HL-60/S4 treated with retinoic acid at 250 ng/mL for 4 days and 3 days (cell line): Measurements from ENCODE around the gene MYO5C.
"Not testable (repeated sequence)": the region's sequence is repeated elsewhere in the genome, so short reads cannot be mapped to it uniquely, and the experiment has no call there.

Source experiments
- in situ Hi-C: fragments of 300-500 bp; cut with MboI; formaldehyde crosslinking; loops from 2 replicates; pipeline ENCODE4 v1.7.0; 2022; ENCODE audit warnings: low sequenced_read_pairs

MYO5C gene

DNA sequence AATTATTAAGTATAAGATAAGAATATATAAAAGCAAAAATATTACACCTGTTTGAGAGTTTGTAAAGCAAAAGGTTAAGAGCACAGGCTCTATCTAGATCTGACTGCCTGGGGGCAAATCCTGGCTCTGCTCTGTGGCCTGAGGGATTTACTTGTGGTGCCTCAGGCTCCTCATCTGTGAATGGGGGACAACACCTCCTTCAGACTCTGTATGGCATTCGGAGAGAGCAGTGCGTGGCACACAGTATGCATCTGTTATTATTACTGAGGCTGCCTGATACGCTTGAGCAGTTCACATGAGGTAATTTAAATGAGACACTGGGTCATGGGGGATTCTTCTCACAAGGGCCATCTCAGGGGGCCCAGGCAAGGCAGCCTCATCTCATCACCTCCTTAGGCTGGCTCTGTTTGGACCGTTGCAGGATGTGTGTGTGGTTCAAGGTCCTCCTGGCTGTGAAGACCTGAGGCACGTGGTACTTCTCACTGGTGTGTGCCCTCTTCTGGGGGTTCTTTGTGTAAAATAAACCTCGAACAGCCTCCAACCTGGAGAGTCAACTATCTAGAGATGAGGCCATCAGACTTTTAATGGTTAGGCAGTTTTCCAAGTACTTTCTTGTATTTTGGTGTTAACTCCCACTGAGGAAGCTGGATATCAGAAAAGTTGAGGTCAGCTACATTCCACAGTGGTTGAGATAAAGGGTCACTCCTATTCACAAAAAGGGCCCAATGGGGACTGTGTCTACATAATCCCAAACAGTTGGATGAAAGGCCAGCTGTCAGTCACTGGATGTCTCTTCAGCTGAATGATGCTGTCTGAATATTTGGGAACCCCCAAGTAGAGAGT is 113.4 kb downstream of the MYO5C start:
- in situ Hi-C loops, result no loop called here

DNA sequence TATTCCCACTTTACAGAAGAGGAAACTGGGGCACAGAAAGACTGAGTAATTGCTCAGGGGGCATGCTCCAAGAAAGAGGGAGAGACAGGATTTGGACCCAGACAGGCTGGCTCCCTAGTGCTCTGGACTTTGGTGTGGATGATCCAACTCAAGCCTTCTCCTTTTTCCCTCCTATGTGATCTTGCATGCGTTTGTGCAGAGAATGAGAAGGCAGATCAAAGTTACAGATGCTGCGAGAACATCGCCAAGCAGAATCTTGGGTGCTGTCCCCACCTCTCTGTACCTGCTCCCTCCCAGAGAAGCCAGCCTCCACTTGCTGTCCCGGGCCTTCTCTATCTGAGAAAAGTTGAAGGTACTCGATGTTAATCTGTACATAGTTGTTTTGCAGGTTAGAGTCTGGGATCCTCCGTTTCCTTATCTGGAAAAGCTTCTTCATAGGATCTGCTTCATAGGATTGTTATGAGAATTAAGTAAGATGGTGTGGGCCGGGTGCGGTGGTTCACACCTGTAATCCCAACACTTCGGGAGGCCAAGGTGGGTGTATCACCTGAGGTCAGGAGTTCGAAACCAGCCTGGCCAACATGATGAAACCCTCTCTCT is 114.7 kb downstream of the MYO5C start:
- in situ Hi-C loops, result no loop called here

DNA sequence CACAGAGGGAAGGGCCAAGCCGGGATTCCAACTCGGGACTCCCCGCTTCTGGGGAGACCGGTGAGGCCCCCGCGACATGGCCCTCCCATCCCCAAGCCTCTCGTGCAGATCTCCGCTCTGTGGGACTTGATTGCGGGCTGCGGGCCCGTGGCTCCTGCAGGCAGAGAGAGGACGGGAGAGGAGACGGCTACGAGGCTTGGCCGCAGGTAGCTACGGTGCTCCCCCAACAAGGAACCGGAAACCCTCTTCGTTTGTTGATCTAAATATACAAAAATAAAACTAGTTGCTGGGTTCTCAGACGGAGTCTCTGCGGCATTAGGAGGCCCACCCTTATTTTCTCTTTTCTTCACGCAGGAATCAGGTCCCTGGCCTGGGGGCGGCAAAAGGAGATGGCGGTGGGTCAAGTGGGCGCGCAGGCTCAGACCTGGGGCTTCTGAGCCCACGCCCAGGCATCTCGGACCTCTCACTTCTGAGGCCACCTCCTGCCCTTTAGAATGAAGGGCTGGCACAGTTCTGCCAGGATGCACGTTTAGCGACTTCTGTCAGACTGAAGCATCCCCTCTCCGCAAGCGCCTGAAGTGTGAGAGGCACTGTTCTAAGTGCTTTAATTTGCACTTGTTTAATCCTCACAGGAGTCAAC is 115.3 kb downstream of the MYO5C start:
- in situ Hi-C loops, result no loop called here

DNA sequence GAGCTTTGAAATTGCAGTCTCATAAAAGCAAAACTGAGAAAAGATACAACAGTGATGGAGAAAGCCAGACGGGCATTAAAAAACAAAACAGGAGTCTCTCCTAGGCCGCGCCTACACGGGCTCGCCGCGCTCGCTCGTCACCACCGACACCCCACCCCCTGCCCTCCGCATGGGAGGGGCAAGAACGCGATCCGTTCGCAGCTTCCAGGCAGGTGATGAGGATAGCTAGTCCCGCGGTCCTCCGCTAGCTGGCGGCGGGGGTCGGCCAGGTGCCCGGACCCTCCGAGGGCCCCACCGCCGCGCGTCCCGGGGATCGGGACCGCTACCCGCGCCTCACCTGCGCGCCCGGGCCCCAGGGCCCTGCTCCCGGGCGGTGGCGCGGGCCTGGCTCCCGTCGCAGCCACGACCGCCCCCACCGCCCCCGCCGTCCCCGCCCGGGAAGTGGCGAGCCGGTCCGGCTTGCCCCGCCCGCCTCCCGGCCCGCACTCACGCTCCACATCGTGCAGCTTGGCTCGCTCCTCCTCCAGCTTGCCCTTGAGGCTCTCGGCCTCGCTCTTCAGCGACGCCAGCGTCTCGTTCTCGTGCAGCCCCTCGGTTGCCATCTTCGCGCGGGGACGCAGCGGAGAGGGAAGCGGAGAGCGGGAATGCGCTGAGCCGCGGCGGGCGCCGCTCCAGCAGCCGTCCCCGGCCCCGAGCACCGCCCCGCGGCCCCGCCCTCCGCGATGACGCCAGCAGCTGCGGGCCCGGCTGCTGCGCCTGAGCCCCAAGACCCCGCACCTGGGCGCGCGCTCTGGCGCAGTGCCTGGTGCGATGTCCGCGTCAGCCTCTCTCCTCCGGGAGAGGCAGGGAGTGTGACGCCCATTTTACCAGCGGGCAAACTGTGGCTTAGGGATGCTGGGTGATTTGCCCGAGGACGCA is 116.1 kb downstream of the MYO5C start:
- in situ Hi-C loops, result no loop called here

DNA sequence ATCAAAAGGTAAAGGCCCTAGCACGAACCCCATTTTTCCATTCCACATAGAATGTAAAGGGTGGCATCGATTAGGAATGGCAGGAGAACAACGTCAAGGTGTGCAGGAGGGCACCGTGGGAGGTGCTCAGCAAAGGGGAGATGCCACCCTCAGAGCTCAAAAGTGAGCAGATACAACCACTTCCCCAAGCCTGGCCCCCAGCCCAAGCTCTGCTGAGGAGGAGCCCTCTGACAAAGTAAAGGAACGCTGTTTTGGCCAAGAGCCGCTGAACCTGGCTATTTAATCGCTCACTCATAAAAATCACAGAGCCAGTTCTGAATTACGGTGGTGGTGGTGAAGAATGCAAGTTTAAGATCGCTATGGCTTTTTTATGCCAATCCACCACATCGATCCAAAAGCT is 116.8 kb downstream of the MYO5C start:
- in situ Hi-C loops, result no loop called here

DNA sequence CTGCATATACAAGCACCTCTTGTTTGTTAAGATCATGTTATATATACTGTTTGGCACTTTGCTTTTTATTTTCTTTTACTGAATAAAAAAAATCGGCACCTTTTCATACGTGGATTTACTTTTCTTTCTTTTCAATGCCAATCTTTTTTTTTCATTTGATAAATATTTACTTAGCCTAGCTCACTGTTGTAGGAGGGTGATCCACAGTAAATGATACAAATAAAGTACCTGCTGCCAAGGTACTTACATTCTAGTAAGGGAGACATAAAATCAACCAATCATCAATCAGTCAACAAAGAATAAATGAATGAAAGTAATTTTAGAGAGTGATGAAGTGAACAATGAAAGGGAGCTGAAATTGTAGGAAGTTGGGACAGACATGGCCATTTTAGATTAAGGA is 122.7 kb downstream of the MYO5C start:
- in situ Hi-C loops, result no loop called here

DNA sequence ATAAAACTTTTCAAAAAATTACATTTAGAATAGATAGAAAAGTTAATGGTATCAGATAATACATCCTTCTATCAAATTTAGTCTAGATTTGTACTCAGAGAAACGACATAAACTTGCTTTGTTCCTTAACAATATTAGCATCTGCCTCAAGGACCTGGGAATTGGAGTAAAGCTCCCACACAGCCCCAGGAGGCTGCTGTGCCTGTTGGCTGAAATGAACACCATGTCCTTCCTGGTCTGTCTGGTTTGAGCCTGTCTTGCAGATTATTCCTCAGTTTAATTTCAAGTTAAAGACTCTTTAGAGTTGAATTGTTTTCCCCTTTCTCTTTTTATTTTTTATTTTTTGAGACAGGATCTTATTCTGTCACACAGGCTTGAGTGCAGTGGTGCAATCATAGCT is 123.8 kb downstream of the MYO5C start:
- in situ Hi-C loops, result no loop called here

DNA sequence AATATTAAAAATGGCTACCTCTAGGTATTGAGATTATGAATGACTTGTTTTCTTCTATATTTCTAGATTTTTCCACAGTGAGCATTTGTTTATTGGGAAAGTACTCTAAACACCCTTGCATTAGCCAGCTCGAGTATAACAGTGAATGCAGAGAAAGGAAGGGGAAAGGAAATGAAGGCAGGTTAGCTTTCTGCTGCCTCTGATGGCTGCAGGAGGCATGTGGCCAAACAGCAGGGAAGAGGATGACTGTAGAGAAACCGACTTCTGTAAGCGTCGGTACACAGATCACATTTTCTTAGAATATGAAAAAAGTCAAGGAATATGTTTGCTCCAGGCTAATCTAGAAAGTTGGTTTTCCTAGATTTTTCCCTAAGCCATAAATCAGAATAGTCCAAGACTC is 124.2 kb downstream of the MYO5C start:
- in situ Hi-C loops, result no loop called here

DNA sequence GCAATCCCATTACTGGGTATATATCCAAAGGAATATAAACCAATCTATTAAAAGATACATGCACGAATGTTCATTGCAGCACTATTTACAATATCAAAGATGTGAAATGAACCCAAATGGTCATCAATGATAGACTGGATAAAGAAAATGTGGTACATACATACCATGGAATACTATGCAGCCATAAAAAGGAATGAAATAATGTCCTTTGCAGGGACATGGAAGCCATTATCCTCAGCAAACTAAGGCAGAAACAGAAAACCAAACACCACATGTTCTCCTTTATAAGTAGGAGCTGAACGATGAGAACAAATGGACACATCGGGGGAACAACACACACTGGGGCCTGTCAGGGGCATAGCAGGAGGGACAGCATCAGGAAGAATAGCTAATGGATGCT is 125.4 kb downstream of the MYO5C start:
- in situ Hi-C loops, result not testable (repeated sequence)

DNA sequence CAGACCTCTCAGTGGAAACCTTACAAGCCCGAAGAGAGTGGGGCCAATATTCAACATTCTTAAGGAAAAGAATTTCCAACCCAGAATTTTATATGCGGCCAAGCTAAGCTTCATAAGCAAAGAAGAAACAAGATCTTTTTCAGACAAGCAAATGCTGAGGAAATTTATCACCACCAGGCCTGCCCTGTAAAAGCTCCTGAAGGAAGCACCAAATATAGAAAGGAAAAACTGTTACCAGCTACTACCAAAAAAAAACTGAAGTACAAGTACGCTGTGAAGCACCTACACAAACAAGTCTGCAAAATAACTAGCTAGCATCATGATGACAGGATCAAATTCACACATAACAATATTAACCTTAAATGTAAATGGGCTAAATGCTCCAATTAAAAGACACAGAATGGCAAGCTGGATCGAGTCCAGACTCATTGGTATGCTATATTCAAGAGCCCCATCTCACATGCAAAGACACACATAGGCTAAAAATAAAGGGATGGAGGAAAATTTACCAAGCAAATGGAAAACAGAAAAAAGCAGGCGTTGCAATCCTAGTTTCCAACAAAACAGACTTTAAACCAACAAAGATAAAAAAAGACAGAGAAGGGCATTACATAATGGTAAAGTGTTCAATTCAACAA is 130.0 kb downstream of the MYO5C start:
- in situ Hi-C loops, result not testable (repeated sequence)

DNA sequence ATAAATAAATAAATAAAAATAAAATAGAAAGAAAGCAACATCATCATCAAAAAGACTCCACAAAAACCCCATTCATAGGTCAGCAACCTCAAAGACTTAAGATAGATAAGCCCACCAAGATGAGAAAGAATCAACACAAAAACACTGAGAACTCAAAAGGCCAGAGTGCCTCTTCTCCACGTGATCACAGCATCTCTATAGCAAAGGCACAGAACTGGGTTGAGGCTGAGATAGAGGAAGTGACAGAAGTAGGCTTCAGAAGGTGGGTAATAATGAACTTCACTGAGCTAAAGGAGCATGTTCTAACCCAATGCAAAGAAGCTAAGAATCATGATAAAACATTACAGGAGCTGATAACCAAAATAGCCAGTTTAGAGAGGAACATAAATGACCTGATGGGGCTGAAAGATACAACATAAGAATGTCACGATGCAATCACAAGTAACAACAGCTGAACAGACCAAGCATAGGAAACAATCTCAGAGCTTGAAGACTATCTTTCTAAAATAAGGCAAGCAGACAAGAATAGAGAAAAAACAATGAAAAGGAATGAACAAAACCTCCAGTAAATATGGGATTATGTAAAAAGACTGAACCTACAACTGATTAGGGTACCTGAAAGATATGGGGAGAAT is 130.9 kb downstream of the MYO5C start:
- in situ Hi-C loops, result no loop called here

DNA sequence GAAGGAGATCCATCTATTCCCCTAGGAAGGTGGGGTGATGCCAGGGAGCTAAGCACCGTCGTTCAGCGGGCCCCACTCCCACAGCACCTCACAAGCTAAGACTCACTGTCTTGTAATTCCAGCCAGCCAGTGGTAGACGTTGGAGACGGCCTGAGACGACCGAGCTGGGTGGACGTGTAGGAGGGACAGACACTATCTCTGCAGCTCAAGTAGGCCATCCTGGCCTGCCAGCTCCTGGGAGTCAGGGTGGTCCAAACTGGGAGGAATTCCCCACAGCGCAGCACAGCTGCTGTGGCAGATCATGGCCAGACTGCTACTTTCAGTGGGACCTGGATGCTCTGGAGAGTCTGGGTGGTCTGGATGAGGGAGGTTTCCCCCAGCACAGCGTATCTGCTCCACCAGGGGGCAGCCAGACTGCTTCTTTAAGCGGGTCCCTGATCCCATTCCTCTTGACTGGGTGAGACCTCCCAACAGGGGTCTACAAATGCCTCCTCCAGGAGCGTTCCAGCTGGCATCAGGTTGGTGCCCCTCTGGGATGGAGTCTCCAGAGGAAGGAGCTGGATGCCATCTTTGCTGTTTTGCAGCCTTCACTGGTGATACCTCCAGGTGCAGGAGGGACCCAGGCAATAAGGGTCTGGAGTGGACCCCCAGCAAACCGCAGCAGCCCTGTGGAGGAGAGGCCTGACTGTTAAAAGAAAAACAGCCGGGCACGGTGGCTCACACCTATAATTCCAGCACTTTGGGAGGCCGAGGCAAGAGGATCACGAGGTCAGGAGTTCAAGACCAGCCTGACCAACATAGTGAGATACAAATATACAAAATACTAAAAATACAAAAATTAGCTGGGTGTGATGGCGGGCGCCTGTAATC is 132.0 kb downstream of the MYO5C start:
- in situ Hi-C loops, result no loop called here

DNA sequence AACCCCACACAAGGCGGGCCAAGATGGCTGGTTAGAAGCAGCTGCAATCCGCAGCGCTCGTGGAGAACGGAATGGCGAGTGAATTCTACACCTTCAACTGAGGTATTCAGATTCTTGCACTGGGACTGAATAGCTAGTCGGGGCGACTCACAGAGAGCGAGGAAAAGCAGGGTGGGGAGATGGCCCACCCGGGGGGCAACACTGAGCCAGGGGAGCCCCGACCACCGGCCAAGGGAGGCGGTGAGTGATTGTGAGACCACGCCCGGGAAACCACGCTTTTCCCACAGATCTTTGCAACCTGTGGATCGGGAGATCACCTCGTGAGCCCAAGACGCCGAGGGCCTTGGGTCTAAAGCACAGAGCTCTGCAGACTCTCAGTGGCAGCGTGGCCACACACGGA is 132.7 kb downstream of the MYO5C start:
- in situ Hi-C loops, result no loop called here

DNA sequence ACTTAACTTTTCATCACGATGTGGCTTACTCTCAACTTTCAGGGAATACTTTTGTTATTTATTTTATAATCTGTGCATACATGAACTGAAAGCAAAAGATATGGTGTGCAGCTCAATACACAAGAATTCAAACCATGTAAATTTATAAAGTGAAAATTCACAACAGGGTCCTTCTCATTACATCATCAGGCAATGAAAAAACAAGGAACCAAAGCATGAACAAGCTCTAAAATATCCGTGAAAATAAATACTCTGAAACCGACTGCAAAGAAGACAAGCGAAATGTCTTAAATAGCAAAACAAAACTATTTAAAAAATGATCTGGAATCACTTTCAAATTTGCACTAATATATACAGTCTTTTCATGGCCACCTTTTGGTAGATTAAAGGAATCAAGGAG is 133.3 kb downstream of the MYO5C start:
- in situ Hi-C loops, result no loop called here

DNA sequence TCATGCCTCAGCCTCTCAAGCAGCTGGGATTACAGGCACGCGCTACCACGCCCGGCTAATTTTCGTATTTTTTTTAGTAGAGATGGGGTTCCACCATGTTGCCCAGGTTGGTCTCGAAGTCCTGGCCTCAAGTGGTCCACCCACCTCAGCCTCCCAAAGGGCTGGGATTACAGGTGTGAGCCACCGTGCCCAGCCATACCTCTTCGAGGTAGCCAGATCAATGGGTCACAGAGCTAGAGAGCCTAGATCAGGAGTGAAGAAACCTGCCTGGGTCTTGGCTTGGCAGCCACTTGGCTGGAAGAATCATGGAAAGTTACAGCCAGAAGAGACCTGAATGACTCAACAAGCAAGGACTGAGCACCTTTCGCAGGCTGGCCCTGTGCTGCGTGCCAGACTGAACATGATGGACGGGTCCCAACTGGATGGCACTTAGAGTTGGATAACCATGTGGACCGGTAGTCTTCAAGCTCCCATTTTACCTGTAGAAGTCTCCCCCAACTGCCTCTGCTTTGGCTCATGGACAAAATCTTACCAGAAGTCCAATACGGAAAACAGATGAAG is 134.1 kb downstream of the MYO5C start:
- in situ Hi-C loops, result no loop called here

DNA sequence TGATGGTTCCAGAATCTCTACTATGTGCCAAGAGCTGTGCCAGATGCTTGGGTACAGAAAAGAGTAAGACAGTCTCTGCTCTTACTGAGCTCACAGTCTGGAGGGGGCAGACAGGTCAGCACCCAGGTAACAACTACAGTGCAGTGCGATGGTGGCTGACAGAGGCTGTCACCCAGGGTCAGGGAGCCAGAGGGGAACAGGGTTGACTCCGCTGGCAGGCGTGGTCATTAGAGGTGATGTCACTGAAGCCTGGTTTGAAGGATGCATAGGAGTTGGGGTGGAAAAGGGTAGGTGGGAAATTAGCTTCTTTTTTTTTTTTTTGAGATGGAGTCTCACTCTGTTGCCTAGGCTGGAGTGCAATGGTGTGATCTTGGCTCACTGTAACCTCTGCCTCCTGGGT is 136.0 kb downstream of the MYO5C start:
- in situ Hi-C loops, result no loop called here

DNA sequence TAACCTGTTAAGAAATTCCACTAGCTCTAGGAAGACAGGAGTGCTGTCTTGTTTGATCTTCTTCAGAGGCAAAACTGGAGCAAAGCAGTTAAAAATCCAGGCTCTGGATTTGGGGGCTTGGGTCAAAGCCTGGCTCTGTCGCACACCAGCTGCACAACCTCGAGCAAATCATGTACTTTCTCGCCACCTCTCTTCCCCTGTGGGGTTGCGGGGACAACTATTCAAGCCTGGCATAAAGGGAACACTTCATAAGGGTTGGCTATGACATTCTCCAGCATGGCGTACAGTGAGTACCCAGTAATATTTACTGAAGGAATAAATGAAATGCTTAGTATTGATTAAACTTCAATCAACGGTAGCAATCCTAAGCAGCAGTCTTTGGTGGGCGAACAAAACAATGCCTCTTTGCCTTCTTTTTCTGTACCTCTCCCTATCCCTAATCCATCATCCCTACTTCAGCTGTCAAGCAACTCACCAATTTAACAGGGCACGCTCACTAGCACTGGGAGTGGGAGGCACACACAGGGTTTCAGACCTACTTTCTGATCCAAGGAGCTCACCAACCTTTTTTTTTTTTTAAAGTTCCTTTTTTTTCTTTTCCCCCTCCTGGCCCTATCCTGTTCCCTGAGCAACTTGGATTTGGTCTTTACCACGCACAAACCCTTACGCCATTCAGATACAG is 137.4 kb downstream of the MYO5C start:
- in situ Hi-C loops, result no loop called here

DNA sequence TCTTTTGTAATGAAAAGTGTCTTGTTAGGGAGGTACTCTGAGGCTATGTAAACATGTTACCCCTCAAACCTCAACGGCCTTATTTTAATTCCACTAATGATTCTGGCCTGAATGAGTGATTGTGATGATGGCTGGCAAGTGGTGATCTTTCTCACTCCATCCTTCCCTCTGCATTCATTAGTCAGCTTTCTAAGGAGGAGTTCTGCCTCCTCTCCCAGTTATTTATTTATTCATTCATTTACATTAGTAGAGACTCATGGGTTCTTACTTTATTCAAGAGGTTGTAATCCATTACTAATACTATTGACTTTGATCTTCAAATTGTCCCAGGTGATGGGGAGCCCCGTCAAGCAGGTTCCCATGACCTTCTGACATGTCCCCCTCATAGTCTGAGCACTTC is 139.7 kb downstream of the MYO5C start:
- in situ Hi-C loops, result no loop called here
